CD4-positive, CD25-positive, alpha-beta regulatory T cell (primary cell): ENCODE data around the gene ERCC4. TPM values are rescaled to one million over a fixed set of nuclear protein-coding genes. Genes with fewer than 3 reads are reported as not detected.
A peak's percentile ranks its signal among the peaks of the same experiment; 100 is the strongest.

Source experiments
- ATAC-seq, 2 donors: fragments of 150-1000 bp; cut with Tn5 transposase; one replicate each; pipeline ENCODE4 v1.10.0; 2021; ENCODE audit warnings: low read depth in 2 of 2, moderate number of reproducible peaks in 2 of 2, moderate library complexity in 1 of 2
- DNase-seq, 3 donors: peaks; one replicate each; pipeline versions ENCODE4 v3.0.0 to v3.0.0-alpha.2; 2012 to 2022; ENCODE audit warnings: mixed read lengths in 1 of 3
- H3K27ac ChIP-seq: one replicate; pipeline ENCODE4 v1.7.0; 2013; ENCODE audit warnings: mild to moderate bottlenecking, low read length; ENCODE audit not compliant: insufficient read depth, poor library complexity, severe bottlenecking
- H3K27me3 ChIP-seq: one replicate; pipeline ENCODE4 v1.7.0; 2013; ENCODE audit warnings: low read length; ENCODE audit not compliant: control insufficient read depth, insufficient read depth
- H3K36me3 ChIP-seq: one replicate; pipeline ENCODE4 v1.7.0; 2013; ENCODE audit warnings: mild to moderate bottlenecking, low read length, moderate library complexity; ENCODE audit not compliant: control insufficient read depth, insufficient read depth
- H3K4me1 ChIP-seq: 2 replicates; pipeline ENCODE4 v1.7.0; 2013; ENCODE audit warnings: mild to moderate bottlenecking, low read length; ENCODE audit not compliant: insufficient read depth, control insufficient read depth, poor library complexity, severe bottlenecking
- H3K4me3 ChIP-seq: one replicate; pipeline ENCODE4 v1.7.0; 2013; ENCODE audit warnings: low read depth, mild to moderate bottlenecking, low read length, moderate library complexity
- H3K9me3 ChIP-seq, 2 experiments: 1 replicate in 1 of 2; 2 replicates in 1 of 2; pipeline ENCODE4 v1.7.0; 2013; ENCODE audit warnings: low read length in 2 of 2, mild to moderate bottlenecking in 1 of 2, moderate library complexity in 1 of 2; ENCODE audit not compliant: control insufficient read depth in 2 of 2
- H3K27ac Mint-ChIP-seq, 3 donors: one replicate each; pipeline ENCODE4 v1.8.0; 2020 to 2022; ENCODE audit warnings: mild to moderate bottlenecking in 3 of 3, mixed read lengths in 3 of 3, moderate library complexity in 2 of 3
- H3K27me3 Mint-ChIP-seq: one replicate; pipeline ENCODE4 v1.8.0; 2022; ENCODE audit warnings: mild to moderate bottlenecking, mixed read lengths
- H3K36me3 Mint-ChIP-seq: one replicate; pipeline ENCODE4 v1.8.0; 2020; ENCODE audit warnings: mixed read lengths
- H3K4me1 Mint-ChIP-seq, 4 donors: one replicate each; pipeline ENCODE4 v1.8.0; 2020 to 2022; ENCODE audit warnings: mixed read lengths in 4 of 4, mild to moderate bottlenecking in 1 of 4
- H3K4me3 Mint-ChIP-seq, 4 donors: one replicate each; pipeline ENCODE4 v1.8.0; 2020 to 2022; ENCODE audit warnings: mild to moderate bottlenecking in 4 of 4, mixed read lengths in 4 of 4, moderate library complexity in 3 of 4
- H3K9me3 Mint-ChIP-seq, 7 donors: one replicate each; pipeline ENCODE4 v1.8.0; 2020 to 2022; ENCODE audit warnings: mixed read lengths in 7 of 7, mild to moderate bottlenecking in 3 of 7, moderate library complexity in 2 of 7
- polyA plus RNA-seq, 4 donors: library from polyadenylated mRNA; unstranded; fragments of 300-500 nt; fragmentation: Illumina TruSeq; gene quantifications; one replicate each; pipeline ENCODE4 v1.2.3, GENCODE V29; 2021
- total RNA-seq: library from RNA; stranded (reverse); gene quantifications from one replicate; pipeline ENCODE4 v1.2.3, GENCODE V29; 2022

The ERCC4 gene
- total and polyA plus RNA-seq, 5 donors from 2014 or later, result 8.8 to 18.2 (median 15.4) TPM

- H3K27ac ChIP-seq, result no peak overlapping the region
- peak in 2 of 3 donors; percentile 56 to 76 for DNase-seq
- H3K27me3 ChIP-seq, result no peaks in the 10 kb centered on the region
- peaks cover 9 to 38% (median 23%) of the 10 kb centered on the region in 4 donors for H3K4me1 Mint-ChIP-seq
- H3K9me3 Mint-ChIP-seq, result no peaks in the 10 kb centered on the region
- peaks cover 14% of the 10 kb centered on the region for H3K36me3 ChIP-seq
- no peaks in the 10 kb centered on the region for H3K9me3 ChIP-seq
- H3K27me3 Mint-ChIP-seq, result peaks cover 5% of the 10 kb centered on the region
- no peak for ATAC-seq
- H3K4me3 ChIP-seq, result no peak overlapping the region
- H3K36me3 Mint-ChIP-seq, result peaks cover 19% of the 10 kb centered on the region
- H3K4me1 ChIP-seq, result peaks cover 12% of the 10 kb centered on the region
- no peak overlapping the region for H3K27ac Mint-ChIP-seq
- no peak overlapping the region for H3K4me3 Mint-ChIP-seq
These were observed 3.8 kb downstream of the ERCC4 start for GRCh38 chr16:13923703-13924298.

- Histone ChIP-seq H3K36me3 (peaks cover 23% of the 10 kb centered on the region), H3K9me3 (no peaks in the 10 kb centered on the region), H3K4me1 (no peaks in the 10 kb centered on the region), H3K27me3 (no peaks in the 10 kb centered on the region), H3K4me3 (no peak overlapping the region), H3K27ac (no peak overlapping the region)
- H3K36me3 Mint-ChIP-seq, result peaks cover 32% of the 10 kb centered on the region
- no peak for DNase-seq
- H3K9me3 Mint-ChIP-seq, result no peaks in the 10 kb centered on the region
- ATAC-seq, result no peak
- H3K4me3 Mint-ChIP-seq, result no peak overlapping the region
- no peak overlapping the region for H3K27ac Mint-ChIP-seq
- H3K27me3 Mint-ChIP-seq, result no peaks in the 10 kb centered on the region
- H3K4me1 Mint-ChIP-seq, result peaks cover 4 to 15% (median 10%) of the 10 kb centered on the region in 4 donors
These were observed 6.5 kb downstream of the ERCC4 start for GRCh38 chr16:13926464-13926863.

GRCh38 chr16:13926891-13927290, 6.9 kb downstream of the ERCC4 start:
- no peak for DNase-seq

GRCh38 chr16:13928646-13929045, 8.7 kb downstream of the ERCC4 start:
- Histone ChIP-seq H3K4me3 (no peak overlapping the region), H3K27ac (no peak overlapping the region), H3K27me3 (no peaks in the 10 kb centered on the region), H3K9me3 (no peaks in the 10 kb centered on the region), H3K4me1 (no peaks in the 10 kb centered on the region), H3K36me3 (peaks cover 23% of the 10 kb centered on the region)
- Mint-ChIP-seq H3K27me3 (no peaks in the 10 kb centered on the region), H3K4me1 (peaks cover 4 to 13% (median 10%) of the 10 kb centered on the region in 4 donors), H3K27ac (no peak overlapping the region), H3K4me3 (no peak overlapping the region), H3K9me3 (no peaks in the 10 kb centered on the region), H3K36me3 (peaks cover 32% of the 10 kb centered on the region)
- ATAC-seq (no peak), DNase-seq (no peak)

More at GRCh38 chr16:13926891-13927290, 6.9 kb downstream of the ERCC4 start:
- no peak overlapping the region for H3K4me3 ChIP-seq
- H3K27me3 ChIP-seq, result no peaks in the 10 kb centered on the region
- no peak overlapping the region for H3K27ac ChIP-seq
- peaks cover 4 to 14% (median 10%) of the 10 kb centered on the region in 4 donors for H3K4me1 Mint-ChIP-seq
- no peak overlapping the region for H3K27ac Mint-ChIP-seq
- no peaks in the 10 kb centered on the region for H3K9me3 ChIP-seq
- ATAC-seq, result no peak
- H3K4me1 ChIP-seq, result no peaks in the 10 kb centered on the region
- no peak overlapping the region for H3K4me3 Mint-ChIP-seq
- H3K27me3 Mint-ChIP-seq, result no peaks in the 10 kb centered on the region
- peaks cover 32% of the 10 kb centered on the region for H3K36me3 Mint-ChIP-seq
- H3K36me3 ChIP-seq, result peaks cover 23% of the 10 kb centered on the region
- H3K9me3 Mint-ChIP-seq, result no peaks in the 10 kb centered on the region

GRCh38 chr16:13931845-13932244, 11.9 kb downstream of the ERCC4 start:
- no peaks in the 10 kb centered on the region for H3K4me1 ChIP-seq
- peaks cover 31% of the 10 kb centered on the region for H3K36me3 ChIP-seq
- ATAC-seq, result no peak
- no peaks in the 10 kb centered on the region for H3K9me3 Mint-ChIP-seq
- no peak overlapping the region for H3K27ac ChIP-seq
- H3K4me3 ChIP-seq, result no peak overlapping the region
- DNase-seq, result peak in 1 of 3 donors; percentile 6
- H3K9me3 ChIP-seq, result no peaks in the 10 kb centered on the region
- no peak overlapping the region for H3K27ac Mint-ChIP-seq
- no peak overlapping the region for H3K4me3 Mint-ChIP-seq
- H3K27me3 ChIP-seq, result no peaks in the 10 kb centered on the region
- H3K4me1 Mint-ChIP-seq, result peaks cover 0 to 13% (median 2%) of the 10 kb centered on the region in 4 donors
- H3K36me3 Mint-ChIP-seq, result peaks cover 43% of the 10 kb centered on the region
- H3K27me3 Mint-ChIP-seq, result no peaks in the 10 kb centered on the region

- H3K9me3 ChIP-seq, result no peaks in the 10 kb centered on the region
- peak in 1 of 3 donors; percentile 13 for DNase-seq
- peaks cover 35% of the 10 kb centered on the region for H3K36me3 ChIP-seq
- Mint-ChIP-seq H3K9me3 (no peaks in the 10 kb centered on the region), H3K27me3 (no peaks in the 10 kb centered on the region), H3K27ac (no peak overlapping the region), H3K36me3 (peaks cover 56% of the 10 kb centered on the region), H3K4me3 (no peak overlapping the region), H3K4me1 (peaks cover 0 to 7% (median 0%) of the 10 kb centered on the region in 4 donors)
- H3K4me3 ChIP-seq, result no peak overlapping the region
- no peak for ATAC-seq
- no peaks in the 10 kb centered on the region for H3K4me1 ChIP-seq
- H3K27me3 ChIP-seq, result no peaks in the 10 kb centered on the region
- H3K27ac ChIP-seq, result no peak overlapping the region
These were observed 15.5 kb downstream of the ERCC4 start for GRCh38 chr16:13935408-13935807.

GRCh38 chr16:13936155-13936554, 16.2 kb downstream of the ERCC4 start:
- H3K9me3 Mint-ChIP-seq, result no peaks in the 10 kb centered on the region
- no peak overlapping the region for H3K4me3 ChIP-seq

GRCh38 chr16:13936596-13937081, 16.7 kb downstream of the ERCC4 start:
- no peak overlapping the region for H3K4me3 ChIP-seq
- no peaks in the 10 kb centered on the region for H3K4me1 ChIP-seq
- no peak overlapping the region for H3K27ac ChIP-seq
- H3K9me3 ChIP-seq, result no peaks in the 10 kb centered on the region
- no peaks in the 10 kb centered on the region for H3K27me3 Mint-ChIP-seq
- no peaks in the 10 kb centered on the region for H3K9me3 Mint-ChIP-seq
- no peaks in the 10 kb centered on the region for H3K27me3 ChIP-seq
- DNase-seq, result no peak
- H3K4me3 Mint-ChIP-seq, result no peak overlapping the region
- peaks cover 0 to 12% (median 0%) of the 10 kb centered on the region in 4 donors for H3K4me1 Mint-ChIP-seq
- peaks cover 54% of the 10 kb centered on the region for H3K36me3 Mint-ChIP-seq
- no peak overlapping the region for H3K27ac Mint-ChIP-seq
- no peak for ATAC-seq
- peaks cover 29% of the 10 kb centered on the region for H3K36me3 ChIP-seq

More at GRCh38 chr16:13936155-13936554, 16.2 kb downstream of the ERCC4 start:
- ATAC-seq (no peak), DNase-seq (no peak)
- peak overlapping the region in 1 of 4 donors; percentile 54 for H3K4me3 Mint-ChIP-seq
- H3K36me3 ChIP-seq, result peaks cover 30% of the 10 kb centered on the region
- peaks cover 0 to 9% (median 0%) of the 10 kb centered on the region in 4 donors for H3K4me1 Mint-ChIP-seq
- H3K36me3 Mint-ChIP-seq, result peaks cover 55% of the 10 kb centered on the region
- H3K4me1 ChIP-seq, result no peaks in the 10 kb centered on the region
- no peak overlapping the region for H3K27ac ChIP-seq
- no peak overlapping the region for H3K27ac Mint-ChIP-seq
- no peaks in the 10 kb centered on the region for H3K27me3 ChIP-seq
- H3K27me3 Mint-ChIP-seq, result no peaks in the 10 kb centered on the region
- no peaks in the 10 kb centered on the region for H3K9me3 ChIP-seq
